K562 (cell line): Measurements from ENCODE around the gene PRR15. TPM values are rescaled to one million over a fixed set of nuclear protein-coding genes. Genes with fewer than 3 reads are reported as not detected.

Source experiments
- ATAC-seq: fragments of 200-7000 bp; cut with Tn5 transposase; 3 replicates; pipeline ENCODE4 v1.9.1; 2020; ENCODE audit warnings: moderate library complexity
- BruUV-seq: library from RNA; stranded (reverse); fragments of 400-500 nt; replicated peaks from 2 replicates; lab custom pipeline; 2021; lab: Mats Ljungman, UMichigan
- CTCF ChIA-PET: fragments of 300-600 bp; formaldehyde crosslinking; extraction: SDS; loops from one replicate; lab custom pipeline; 2021; ENCODE audit warnings: low intra/inter-chr PET ratio; lab: Yijun Ruan, JAX
- POLR2A ChIA-PET: fragments of 300-600, 350-650 bp; sonication (Branson Sonifier 250); formaldehyde crosslinking; extraction: SDS; loops from one replicate; lab custom pipeline; 2021; ENCODE audit warnings: antibody characterized with exemption, inconsistent platforms; lab: Yijun Ruan, JAX
- DNase-seq, 4 experiments: peaks; one replicate each; pipeline versions ENCODE4 v3.0.0 to v3.0.0-alpha.2; 2011 to 2018; ENCODE audit warnings: low spot score in 3 of 4, mixed read lengths in 3 of 4; ENCODE audit errors: extremely low read depth in 1 of 4
- FAIRE-seq: peaks from 2 replicates; lab custom pipeline; 2011; peaks lifted over from hg19 to GRCh38; lab: Jason Lieb, UNC
- H2AFZ ChIP-seq: 2 replicates; pipeline ENCODE4 v1.6.0; 2011; ENCODE audit warnings: low read depth, low read length, control low read depth, inconsistent platforms
- H3K27ac ChIP-seq: fragments of 200-600 bp; 3 replicates; pipeline ENCODE4 v1.8.0; 2011; ENCODE audit warnings: low read depth, mild to moderate bottlenecking, control low read depth, inconsistent platforms, low read length, moderate library complexity, mixed read lengths; ENCODE audit errors: extremely low read depth
- H3K27me3 ChIP-seq, 2 experiments: fragments of 300-600 bp in 1 of 2; 2 replicates in 1 of 2; 3 replicates in 1 of 2; pipeline versions ENCODE4 v1.6.0 to v1.8.0; 2011; ENCODE audit warnings: inconsistent platforms in 2 of 2, low read length in 2 of 2, mild to moderate bottlenecking in 1 of 2, mixed read lengths in 1 of 2, moderate library complexity in 1 of 2; ENCODE audit not compliant: control insufficient read depth in 2 of 2, insufficient read depth in 2 of 2
- H3K36me3 ChIP-seq: fragments of 300-600 bp; 3 replicates; pipeline ENCODE4 v1.8.0; 2011; ENCODE audit warnings: mild to moderate bottlenecking, low read length, inconsistent platforms; ENCODE audit not compliant: control insufficient read depth, insufficient read depth
- H3K4me1 ChIP-seq, 2 experiments: fragments of 200-600 bp in 1 of 2; replicated peaks in 1 of 2; 2 replicates in 1 of 2; 3 replicates in 1 of 2; pipeline versions ENCODE4 v1.5.1 to v1.8.0; 2011; ENCODE audit warnings: inconsistent platforms in 2 of 2, low read length in 2 of 2, mild to moderate bottlenecking in 1 of 2, mixed read lengths in 1 of 2, moderate library complexity in 1 of 2; ENCODE audit not compliant: control insufficient read depth in 2 of 2, insufficient read depth in 2 of 2
- H3K4me2 ChIP-seq: 2 replicates; pipeline ENCODE4 v1.6.1; 2011; ENCODE audit warnings: low read length, control low read depth, inconsistent platforms, mixed read lengths; ENCODE audit not compliant: insufficient read depth
- H3K4me3 ChIP-seq: fragments of 200-600 bp; sonication (generic), shearing (Covaris generic); 2 replicates; pipeline ENCODE4 v1.5.1; 2016; ENCODE audit warnings: control low read depth, inconsistent platforms
- H3K79me2 ChIP-seq: fragments of 200-600 bp; 3 replicates; pipeline ENCODE4 v1.8.0; 2011; ENCODE audit warnings: low read length, inconsistent platforms; ENCODE audit not compliant: control insufficient read depth, insufficient read depth
- H3K9ac ChIP-seq, 2 experiments: 2 replicates each; pipeline versions ENCODE4 v1.6.0 to v1.6.1; 2011; ENCODE audit warnings: low read depth in 2 of 2, low read length in 2 of 2, control low read depth in 1 of 2, inconsistent platforms in 1 of 2, mild to moderate bottlenecking in 1 of 2, mixed read lengths in 1 of 2; ENCODE audit not compliant: insufficient read depth in 1 of 2
- H3K9me1 ChIP-seq: one replicate; pipeline ENCODE4 v1.6.0; 2011; ENCODE audit warnings: inconsistent platforms, mild to moderate bottlenecking, low read length, moderate library complexity; ENCODE audit not compliant: control insufficient read depth, insufficient read depth
- H3K9me3 ChIP-seq: replicated peaks from 2 replicates; pipeline ENCODE4 v1.5.1; 2011; ENCODE audit warnings: low read depth, low read length, inconsistent platforms; ENCODE audit not compliant: control insufficient read depth, insufficient read depth
- H4K20me1 ChIP-seq: replicated peaks from 2 replicates; pipeline ENCODE4 v1.6.1; 2011; ENCODE audit warnings: low read length, inconsistent platforms, mixed read lengths; ENCODE audit not compliant: control insufficient read depth, insufficient read depth
- ARNT ChIP-seq, 2 experiments: fragments of 450-650 bp; IDR thresholded peaks; 2 replicates each; pipeline ENCODE4 v1.6.1; 2016; ENCODE audit warnings: mild to moderate bottlenecking in 1 of 2
- FOS ChIP-seq: IDR thresholded peaks from 3 replicates; pipeline ENCODE4 v1.6.1; 2011; ENCODE audit not compliant: insufficient read length; ENCODE audit errors: extremely low read depth
- IRF2 ChIP-seq: sonication (generic); formaldehyde crosslinking; IDR thresholded peaks from 2 replicates; pipeline ENCODE4 v1.8.1; 2022; ENCODE audit warnings: mild to moderate bottlenecking, missing genetic modification reagents
- MAFF ChIP-seq: IDR thresholded peaks from 2 replicates; pipeline ENCODE4 v1.6.1; 2012; ENCODE audit warnings: low read length, improper control_type of control experiment
- MAFG ChIP-seq: fragments of 450-650 bp; conservative IDR thresholded peaks from 2 replicates; pipeline ENCODE4 v1.6.1; 2016; ENCODE audit warnings: missing genetic modification characterization, missing compliant biosample characterization
- POLR3A ChIP-seq: IDR thresholded peaks from 2 replicates; pipeline ENCODE4 v1.6.1; 2011; ENCODE audit warnings: borderline replicate concordance, mild to moderate bottlenecking, moderate library complexity; ENCODE audit not compliant: insufficient read length, insufficient read depth; ENCODE audit errors: extremely low read depth
- SMAD1 ChIP-seq: fragments of 150-350 bp; IDR thresholded peaks from 2 replicates; pipeline ENCODE4 v1.6.1; 2014; ENCODE audit warnings: low read length, low read depth; ENCODE audit not compliant: partially characterized antibody
- ZBTB8A ChIP-seq: fragments of 450-650 bp; IDR thresholded peaks from 2 replicates; pipeline ENCODE4 v1.6.1; 2018; ENCODE audit warnings: mild to moderate bottlenecking, moderate library complexity; ENCODE audit not compliant: partially characterized antibody
- ZNF316 ChIP-seq: fragments of 450-650 bp; IDR thresholded peaks from 2 replicates; pipeline ENCODE4 v1.6.1; 2016
- ZNF507 ChIP-seq: conservative IDR thresholded peaks from 2 replicates; pipeline ENCODE4 v1.6.1; 2017; ENCODE audit warnings: missing genetic modification characterization, missing compliant biosample characterization
- ZNF586 ChIP-seq: fragments of 450-650 bp; formaldehyde crosslinking; conservative IDR thresholded peaks from 2 replicates; pipeline ENCODE4 v1.4.0; 2020; ENCODE audit warnings: mild to moderate bottlenecking, moderate library complexity
- ZNF778 ChIP-seq: fragments of 450-650 bp; formaldehyde crosslinking; IDR thresholded peaks from 2 replicates; pipeline ENCODE4 v1.4.0; 2020; ENCODE audit warnings: mild to moderate bottlenecking, moderate library complexity
- WGBS: fragments of 100-300 bp; shearing (Covaris generic); methylation state at CpG from one replicate; pipeline ENCODE4 v1.1.6; 2016; ENCODE audit warnings: low coverage, mixed read lengths; ENCODE audit not compliant: insufficient coverage; ENCODE audit errors: missing lambda C conversion rate; 5-methylcytosine and 5-hydroxymethylcytosine counted together
- in situ Hi-C: fragments of 300-500 bp; cut with MboI; formaldehyde crosslinking; loops from 4 replicates; pipeline ENCODE4 v1.15.0; 2018; ENCODE audit warnings: inconsistent platforms, mixed read lengths
- intact Hi-C: fragments of 100-400 bp; cut with micrococcal nuclease; formaldehyde crosslinking; loops from 2 replicates; pipeline ENCODE4 v1.14.2; 2022
- polyA plus RNA-seq, 8 experiments: library from polyadenylated mRNA; depleted of rRNA in 4 of 8; stranded (reverse) in 5 of 8; unstranded in 3 of 8; fragments of >200 nt; fragmentation: Nextera tagmentation in 2 of 8; fragmentation: Illumina TruSeq in 1 of 8; extraction: Ambion mirVana in 2 of 8; extraction: Trizol in 1 of 8; gene quantifications; 2 replicates each; pipeline versions ENCODE4 v1.2.1 to v1.2.3, GENCODE V29; 2011 to 2014; ENCODE audit warnings: inconsistent platforms in 1 of 8, missing spikeins in 1 of 8
- total RNA-seq, 7 experiments: library from RNA; depleted of rRNA in 6 of 7; stranded (reverse); fragments of >200 nt in 6 of 7; fragmentation: Illumina TruSeq in 2 of 7; extraction: Trizol in 2 of 7; gene quantifications; 2 replicates each; pipeline versions ENCODE4 v1.2.1 to v1.2.3, GENCODE V29; 2011 to 2021; ENCODE audit warnings: low replicate concordance in 1 of 7

PRR15 gene
- total and polyA plus RNA-seq, 9 of the 15 experiments (the other 6 are each of a cell fraction or from before 2014, with no cell fraction given): not detected

GRCh38 chr7:29604052-29604451 is 40.4 kb downstream of the PRR15 start:
- BruUV-seq: no TSS peak
- no peaks in the 10 kb centered on the region for H3K79me2 ChIP-seq
- H3K4me3 ChIP-seq: no peak overlapping the region
- no peaks in the 10 kb centered on the region; the same call in 1 of the 2 replicates for H4K20me1 ChIP-seq
- no peak overlapping the region for H3K27ac ChIP-seq
- H3K9ac ChIP-seq: no peak overlapping the region
- CTCF ChIA-PET: no interaction called here
- FAIRE-seq (no peak), ATAC-seq (no peak), DNase-seq (no peak)
- peaks cover 11 to 32% of the 10 kb centered on the region in 2 experiments; a peak in 4 of 5 replicates for H3K4me1 ChIP-seq
- 56% methylated on average over 3 of the region's 3 CpGs for WGBS
- intact Hi-C loops (no loop called here), in situ Hi-C loops (no loop called here)
- H3K9me1 ChIP-seq: no peaks in the 10 kb centered on the region
- H3K4me2 ChIP-seq: no peak overlapping the region
- no peaks in the 10 kb centered on the region for H3K9me3 ChIP-seq
- TF ChIP-seq ZNF316 (0 out of 2 replicates have a peak, but pooled peaks have one; percentile 36), IRF2 (CRISPR knock-in tag) (no peak), MAFF (0 out of 2 replicates have a peak, but pooled peaks have one; percentile 17), MAFG (tag) (0 out of 2 replicates have a peak, but pooled peaks have one; percentile 7), ZNF778 (no peak)
- H3K36me3 ChIP-seq: no peaks in the 10 kb centered on the region
- H2AFZ ChIP-seq: no peak overlapping the region
- H3K27me3 ChIP-seq: no peaks in the 10 kb centered on the region
- POLR2A ChIA-PET: no interaction called here

- ATAC-seq (no peak), FAIRE-seq (no peak), DNase-seq (no peak)
- TF ChIP-seq ARNT (IDR thresholded peaks at IDR 0.05) (no peak), ZNF507 (tag) (peak; percentile 94), ZNF586 (no peak), FOS (no peak), ZBTB8A (no peak), POLR3A (no peak), SMAD1 (no peak)
- H2AFZ ChIP-seq: no peak overlapping the region
- H3K27ac ChIP-seq: no peak overlapping the region
- peaks cover 16 to 38% of the 10 kb centered on the region in 2 experiments for H3K4me1 ChIP-seq
- POLR2A ChIA-PET: interaction anchor here (0.5 kb wide), 1 partner anchor 11 kb away, joined by 5 read pairs; no protein-coding TSS in a partner anchor
- no peaks in the 10 kb centered on the region for H3K79me2 ChIP-seq
- H3K4me3 ChIP-seq: no peak overlapping the region
- no peak overlapping the region for H3K4me2 ChIP-seq
- no peaks in the 10 kb centered on the region; the same call in 1 of the 2 replicates for H4K20me1 ChIP-seq
- CTCF ChIA-PET: no interaction called here
- H3K36me3 ChIP-seq: no peaks in the 10 kb centered on the region
- intact Hi-C loops (no loop called here), in situ Hi-C loops (no loop called here)
- no peaks in the 10 kb centered on the region for H3K27me3 ChIP-seq
- no TSS peak for BruUV-seq
- no peaks in the 10 kb centered on the region for H3K9me1 ChIP-seq
- no peaks in the 10 kb centered on the region for H3K9me3 ChIP-seq
- no peak overlapping the region for H3K9ac ChIP-seq
Measured at GRCh38 chr7:29604702-29605101, 41.1 kb downstream of the PRR15 start.
